ENCODE data around the gene MARCHF10.
"Not testable (repeated sequence)": the region's sequence is repeated elsewhere in the genome, so short reads cannot be mapped to it uniquely, and the experiment has no call there.

The MARCHF10 gene

DNA sequence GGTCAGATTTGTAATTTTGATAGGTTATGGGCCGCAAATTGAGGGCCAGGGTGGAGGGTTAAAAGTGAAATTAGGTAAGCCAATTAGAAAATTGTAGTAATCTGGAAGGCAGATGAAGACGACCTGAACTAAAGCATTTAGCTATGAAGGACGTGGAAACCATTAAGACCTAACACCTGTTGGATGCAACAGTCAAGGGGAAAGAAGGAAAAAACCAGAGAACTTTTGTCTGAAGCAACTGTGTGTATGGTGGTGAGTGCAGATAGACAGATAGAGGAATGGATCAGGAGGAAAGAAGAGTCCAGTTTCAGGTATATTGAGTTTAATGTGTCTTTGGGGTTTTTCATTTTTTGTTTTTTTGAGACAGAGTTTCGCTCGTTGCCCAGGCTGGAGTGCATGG is 40.2 kb upstream of the MARCHF10 start:
- H3K27ac ChIP-seq = no peak overlapping the region
- TF ChIP-seq CTCF (conservative IDR thresholded peaks at IDR 0.05) (no peak), ZFX (IDR thresholded peaks at IDR 0.05) (no peak)

GRCh38 chr17:62847426-62847825 is 39.3 kb upstream of the MARCHF10 start:
- no peak overlapping the region for H3K27ac ChIP-seq
- TF ChIP-seq ZFX (IDR thresholded peaks at IDR 0.05) = no peak
- TF ChIP-seq CTCF (conservative IDR thresholded peaks at IDR 0.05) = no peak

GRCh38 chr17:62840871-62841270 is 32.8 kb upstream of the MARCHF10 start:
- TF ChIP-seq ZFX (IDR thresholded peaks at IDR 0.05) (no peak), CTCF (conservative IDR thresholded peaks at IDR 0.05) (no peak)
- no peak overlapping the region for H3K27ac ChIP-seq

DNA sequence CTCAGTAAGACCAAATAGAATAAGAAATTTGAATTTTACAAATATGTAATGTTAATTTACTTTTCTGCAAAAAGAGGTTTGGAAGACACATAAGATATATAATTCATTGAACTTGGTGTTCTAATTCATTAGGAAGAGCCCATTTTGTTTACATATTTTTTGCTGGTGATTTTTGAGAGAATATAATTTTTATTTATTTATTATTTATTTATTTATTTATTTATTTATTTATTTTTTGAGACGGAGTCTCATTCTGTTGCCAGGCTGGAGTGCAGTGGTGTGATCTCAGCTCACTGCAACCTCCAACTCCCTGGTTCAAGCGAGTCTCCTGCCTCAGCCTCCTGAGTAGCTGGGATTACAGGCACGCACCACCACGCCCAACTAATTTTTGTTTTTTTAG is 25.7 kb upstream of the MARCHF10 start:
- H3K27ac ChIP-seq = not testable (repeated sequence)

DNA sequence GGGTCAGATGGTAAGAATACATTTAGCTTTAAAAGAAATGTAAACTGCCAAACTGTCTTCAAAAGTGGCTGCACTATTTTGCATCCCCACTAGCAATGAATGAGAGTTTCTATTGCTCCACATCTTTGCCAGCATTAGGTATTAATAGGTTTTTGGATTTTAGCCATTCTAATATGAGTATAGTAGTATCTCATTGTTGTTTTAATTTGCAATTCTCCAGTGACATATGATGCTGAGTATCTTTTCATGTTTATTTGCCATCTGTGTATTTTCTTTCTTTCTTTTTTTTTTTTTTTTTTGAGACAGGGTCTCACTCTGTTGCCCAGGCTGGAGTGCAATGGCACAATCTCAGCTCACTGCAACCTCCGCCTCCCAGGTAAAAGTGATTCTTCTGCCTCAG is 24.3 kb upstream of the MARCHF10 start:
- TF ChIP-seq CTCF (conservative IDR thresholded peaks at IDR 0.05) = no peak
- no peak for TF ChIP-seq ZFX (IDR thresholded peaks at IDR 0.05)
- H3K27ac ChIP-seq = no peak overlapping the region

DNA sequence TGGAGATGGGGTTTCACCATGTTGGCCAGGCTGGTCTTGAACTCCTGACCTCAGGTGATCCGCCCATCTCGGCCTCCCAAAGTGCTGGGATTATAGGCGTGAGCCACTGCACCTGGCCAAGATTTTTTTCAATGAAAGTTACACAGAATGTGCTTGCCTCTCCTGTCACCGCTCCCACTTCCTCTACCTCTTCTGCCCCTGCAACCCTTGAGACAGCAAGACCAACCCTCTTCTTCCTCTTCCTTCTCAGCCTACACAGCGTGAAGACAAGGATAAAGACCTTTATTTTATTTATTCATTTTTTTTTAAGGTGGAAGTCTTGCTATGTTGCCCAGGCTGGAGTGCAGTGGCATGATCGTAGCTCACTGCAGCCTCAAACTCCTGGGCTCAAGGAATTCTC is 23.0 kb upstream of the MARCHF10 start:
- not testable (repeated sequence) for H3K27ac ChIP-seq

- no peak overlapping the region for H3K27ac ChIP-seq
- TF ChIP-seq ZFX (IDR thresholded peaks at IDR 0.05) (no peak), CTCF (conservative IDR thresholded peaks at IDR 0.05) (no peak)
Measured at GRCh38 chr17:62827746-62828485, 19.8 kb upstream of the MARCHF10 start.

DNA sequence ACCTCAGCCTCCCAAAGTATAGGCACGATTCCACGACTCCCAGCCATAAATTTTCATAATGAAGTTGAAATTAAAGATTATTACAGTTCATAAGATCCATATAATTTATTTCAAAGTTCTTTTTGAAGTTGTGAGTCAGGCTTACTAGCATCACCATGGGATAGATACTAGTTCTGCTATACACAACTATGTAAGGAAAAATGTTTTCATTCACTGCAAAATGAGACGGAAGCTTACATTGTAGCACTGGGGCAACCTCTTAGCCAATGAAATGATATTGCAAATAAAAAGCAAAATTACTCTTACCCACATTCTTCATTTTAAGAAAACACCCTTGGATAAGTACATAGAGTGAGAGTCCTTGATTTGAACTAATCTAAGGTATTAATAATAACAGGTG is 18.8 kb upstream of the MARCHF10 start:
- H3K27ac ChIP-seq = no peak overlapping the region
- TF ChIP-seq ZFX (IDR thresholded peaks at IDR 0.05) (no peak), CTCF (conservative IDR thresholded peaks at IDR 0.05) (no peak)
